ENCODE measurements around the gene ABR. TPM values are rescaled to one million over a fixed set of nuclear protein-coding genes. Genes with fewer than 3 reads are reported as not detected.

The ABR gene
- total and polyA plus RNA-seq, 4 experiments from 2014 or later, result 7.2 to 157 (median 86.1) TPM

DNA sequence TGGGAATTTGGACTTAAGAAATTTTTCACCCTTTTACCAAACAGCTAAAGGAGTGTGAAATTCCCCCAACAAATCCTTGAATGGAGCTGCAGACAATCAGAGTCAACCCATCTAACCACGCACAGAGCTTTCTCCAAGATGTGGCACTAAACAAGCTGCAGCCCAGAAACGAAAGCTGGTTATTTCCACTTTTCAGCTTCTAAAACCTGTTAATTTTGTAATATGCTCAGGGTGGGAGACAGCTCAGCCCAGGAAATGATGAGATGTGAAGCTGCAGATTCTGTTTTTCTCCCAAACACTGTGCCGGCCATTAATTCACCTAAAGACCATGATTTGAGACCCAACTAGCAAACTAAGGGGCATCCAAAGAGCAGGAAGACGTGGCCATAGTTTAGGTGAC is 33.2 kb upstream of the ABR start:
- intact Hi-C loops (cut with micrococcal nuclease), result no loop called here
- Histone ChIP-seq H3K4me3 (ENCODE audit: low read length in 2 of 2) (no peak overlapping the region), H3K27me3 (ENCODE audit: insufficient read depth, low read length) (no peaks in the 10 kb centered on the region), H3K27ac (ENCODE audit: low read depth, low read length) (no peak overlapping the region), H3K4me1 (ENCODE audit: insufficient read depth, low read length) (no peaks in the 10 kb centered on the region), H3K36me3 (ENCODE audit: insufficient read depth, low read length) (no peaks in the 10 kb centered on the region), H3K9me3 (ENCODE audit: control insufficient read depth in 1 of 2, low read length in 2 of 2) (no peaks in the 10 kb centered on the region)
- no peak overlapping the region for H3K4me3 Mint-ChIP-seq
- peaks cover 0 to 7% of the 10 kb centered on the region in 2 donors for H3K27me3 Mint-ChIP-seq
- no peak overlapping the region for H3K27ac Mint-ChIP-seq
- H3K36me3 Mint-ChIP-seq, result no peaks in the 10 kb centered on the region
- ChIA-PET CTCF (ENCODE audit: partially characterized antibody) (interaction anchor here (1.1 kb wide), 1 partner anchor 90 kb away, joined by 3 read pairs; no protein-coding TSS in a partner anchor), POLR2A (ENCODE audit: partially characterized antibody) (no interaction called here)
- DNase-seq, result no peak
- H3K9me3 Mint-ChIP-seq, result no peaks in the 10 kb centered on the region
- H3K4me1 Mint-ChIP-seq, result peaks cover 0 to 2% (median 0%) of the 10 kb centered on the region in 4 donors

DNA sequence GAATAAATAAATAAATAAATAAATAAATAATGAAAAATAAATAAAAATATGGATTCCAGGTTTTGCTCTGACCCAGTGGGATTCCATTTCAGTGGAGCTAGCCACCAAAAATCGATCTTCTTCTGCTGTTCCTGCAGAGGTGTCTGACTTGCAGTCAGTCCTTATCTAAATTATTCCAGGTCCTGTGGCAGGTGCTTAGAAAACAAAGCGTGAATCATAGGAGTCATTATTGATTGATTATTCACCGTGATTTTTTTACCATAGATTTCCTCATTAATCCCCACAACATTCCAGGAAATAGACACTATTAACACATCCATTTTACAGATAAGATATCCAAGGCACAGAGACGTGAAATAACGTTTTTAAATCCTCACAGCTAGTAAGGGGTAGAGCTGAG is 31.5 kb upstream of the ABR start:
- Histone ChIP-seq H3K4me3 (ENCODE audit: low read length in 2 of 2) (no peak overlapping the region), H3K27me3 (ENCODE audit: insufficient read depth, low read length) (no peaks in the 10 kb centered on the region), H3K4me1 (ENCODE audit: insufficient read depth, low read length) (no peaks in the 10 kb centered on the region), H3K9me3 (ENCODE audit: control insufficient read depth in 1 of 2, low read length in 2 of 2) (no peaks in the 10 kb centered on the region), H3K27ac (ENCODE audit: low read depth, low read length) (no peak overlapping the region), H3K36me3 (ENCODE audit: insufficient read depth, low read length) (no peaks in the 10 kb centered on the region)
- H3K36me3 Mint-ChIP-seq, result no peaks in the 10 kb centered on the region
- no peak overlapping the region for H3K4me3 Mint-ChIP-seq
- peaks cover 0 to 5% of the 10 kb centered on the region in 2 donors for H3K27me3 Mint-ChIP-seq
- ChIA-PET POLR2A (ENCODE audit: partially characterized antibody) (no interaction called here), CTCF (ENCODE audit: partially characterized antibody) (no interaction called here)
- no peaks in the 10 kb centered on the region for H3K9me3 Mint-ChIP-seq
- H3K4me1 Mint-ChIP-seq, result peaks cover 0 to 2% (median 0%) of the 10 kb centered on the region in 4 donors
- intact Hi-C loops (cut with micrococcal nuclease), result no loop called here
- no peak overlapping the region for H3K27ac Mint-ChIP-seq
- no peak for DNase-seq

DNA sequence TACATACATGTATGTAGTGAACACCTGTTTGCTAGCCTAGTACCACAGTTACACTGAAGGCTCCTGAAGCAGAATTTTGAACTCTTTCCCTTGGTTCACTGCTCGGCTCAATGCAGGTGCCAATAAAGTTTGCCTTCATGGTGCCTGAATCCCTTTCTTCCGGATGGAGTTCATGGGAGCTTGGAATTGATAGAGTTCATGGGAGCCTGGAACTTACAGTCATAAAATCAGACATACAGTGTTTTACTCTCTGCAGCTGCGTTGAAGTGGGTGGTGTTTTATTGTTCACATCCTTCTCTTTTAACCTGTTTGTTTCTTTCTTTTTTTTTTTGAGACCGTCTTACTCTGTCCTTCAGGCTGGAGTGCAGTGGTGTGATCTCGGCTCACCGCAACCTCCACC is 29.2 kb upstream of the ABR start:
- Histone ChIP-seq H3K4me3 (ENCODE audit: low read length in 2 of 2) (no peak overlapping the region), H3K27ac (ENCODE audit: low read depth, low read length) (no peak overlapping the region), H3K36me3 (ENCODE audit: insufficient read depth, low read length) (no peaks in the 10 kb centered on the region), H3K9me3 (ENCODE audit: control insufficient read depth in 1 of 2, low read length in 2 of 2) (no peaks in the 10 kb centered on the region), H3K4me1 (ENCODE audit: insufficient read depth, low read length) (no peaks in the 10 kb centered on the region), H3K27me3 (ENCODE audit: insufficient read depth, low read length) (no peaks in the 10 kb centered on the region)
- Mint-ChIP-seq H3K27me3 (peaks cover 0 to 5% of the 10 kb centered on the region in 2 donors), H3K36me3 (no peaks in the 10 kb centered on the region), H3K27ac (no peak overlapping the region), H3K4me3 (no peak overlapping the region), H3K4me1 (peaks cover 0 to 4% (median under 1%) of the 10 kb centered on the region in 4 donors), H3K9me3 (peaks cover 0 to 3% (median 0%) of the 10 kb centered on the region in 8 donors)
- no peak for DNase-seq
- ChIA-PET CTCF (ENCODE audit: partially characterized antibody) (no interaction called here), POLR2A (ENCODE audit: partially characterized antibody) (no interaction called here)
- intact Hi-C loops (cut with micrococcal nuclease), result no loop called here

DNA sequence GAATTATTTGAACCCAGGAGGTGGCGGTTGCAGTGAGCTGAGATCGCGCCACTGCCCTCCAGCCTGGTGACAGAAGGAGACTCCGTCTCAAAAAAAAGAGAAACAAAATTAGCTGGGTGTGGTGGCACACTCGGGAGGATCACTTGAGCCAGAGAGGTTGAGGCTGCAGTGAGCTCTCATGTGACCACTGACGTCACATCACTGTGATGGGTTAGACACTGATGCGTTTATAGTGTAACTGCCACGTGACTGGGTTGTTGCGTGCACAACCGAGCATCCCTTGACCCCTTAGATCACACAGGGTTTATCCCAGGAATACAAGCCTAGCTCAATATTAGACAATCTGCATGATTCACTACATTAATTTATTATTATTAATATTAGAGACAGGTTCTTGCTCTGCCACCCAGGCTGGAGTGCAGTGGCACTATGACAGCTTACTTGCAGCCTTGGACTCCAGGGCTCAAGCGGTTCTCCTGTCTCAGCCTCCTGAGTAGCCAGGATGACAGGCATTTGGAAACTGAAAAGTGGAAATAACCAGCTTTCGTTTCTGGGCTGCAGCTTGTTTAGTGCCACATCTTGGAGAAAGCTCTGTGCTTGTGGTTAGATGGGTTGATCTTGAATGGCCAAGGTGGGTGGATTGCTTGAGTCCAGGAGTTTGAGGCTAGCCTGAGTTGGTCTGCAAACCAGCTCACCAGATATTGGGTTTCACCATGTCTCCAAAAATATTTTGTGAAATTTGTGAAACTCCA is 26.4 kb upstream of the ABR start:
- DNase-seq, result no peak
- intact Hi-C loops (cut with micrococcal nuclease), result no loop called here
- H3K27me3 Mint-ChIP-seq, result peaks cover 0 to 3% of the 10 kb centered on the region in 2 donors

DNA sequence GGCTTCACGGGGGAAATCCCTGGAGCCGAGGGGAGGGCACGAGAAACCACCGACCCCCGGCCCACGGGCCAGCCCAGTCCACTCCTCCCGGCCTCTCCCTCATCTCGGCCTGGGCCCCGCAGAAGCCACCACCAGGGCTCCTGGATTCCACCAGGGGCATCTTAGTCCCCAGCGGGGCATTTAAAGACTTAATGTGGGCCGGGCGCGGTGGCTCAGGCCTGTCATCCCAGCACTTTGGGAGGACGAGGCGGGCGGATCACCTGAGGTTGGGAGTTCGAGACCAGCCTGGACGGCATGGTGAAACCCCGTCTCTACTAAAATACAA is 24.1 kb upstream of the ABR start:
- ChIA-PET CTCF (ENCODE audit: partially characterized antibody) (no interaction called here), POLR2A (ENCODE audit: partially characterized antibody) (no interaction called here)
- peak overlapping the region in 5 of 8 donors; percentile 20 to 57 (median 43) for H3K4me3 Mint-ChIP-seq
- H3K9me3 ChIP-seq (ENCODE audit: control insufficient read depth in 1 of 2, low read length in 2 of 2), result no peaks in the 10 kb centered on the region
- no peaks in the 10 kb centered on the region for H3K36me3 ChIP-seq (ENCODE audit: insufficient read depth, low read length)
- intact Hi-C loops (cut with micrococcal nuclease), result no loop called here
- H3K27me3 ChIP-seq (ENCODE audit: insufficient read depth, low read length), result no peaks in the 10 kb centered on the region
- H3K4me1 ChIP-seq (ENCODE audit: insufficient read depth, low read length), result peaks cover 39% of the 10 kb centered on the region
- H3K4me3 ChIP-seq (ENCODE audit: low read length in 2 of 2), result no peak overlapping the region
- H3K4me1 Mint-ChIP-seq, result peaks cover 19 to 33% (median 26%) of the 10 kb centered on the region in 4 donors
- H3K36me3 Mint-ChIP-seq, result no peaks in the 10 kb centered on the region
- H3K27ac ChIP-seq (ENCODE audit: low read depth, low read length), result no peak overlapping the region
- peak overlapping the region in 2 of 7 donors; percentile 75 to 79 for H3K27ac Mint-ChIP-seq
- DNase-seq, result no peak
- H3K9me3 Mint-ChIP-seq, result peaks cover 0 to 3% (median 0%) of the 10 kb centered on the region in 8 donors
- no peaks in the 10 kb centered on the region for H3K27me3 Mint-ChIP-seq

More for the DNA sequence above, 26.4 kb upstream of the ABR start:
- Mint-ChIP-seq H3K4me1 (peaks cover 9 to 18% (median 12%) of the 10 kb centered on the region in 4 donors), H3K27ac (no peak overlapping the region), H3K9me3 (peaks cover 0 to 3% (median 0%) of the 10 kb centered on the region in 8 donors), H3K4me3 (no peak overlapping the region), H3K36me3 (no peaks in the 10 kb centered on the region)
- CTCF ChIA-PET (ENCODE audit: partially characterized antibody), result interaction anchor here (1.1 to 2.2 kb wide), 2 partner anchors 18 to 20 kb away, joined by 4 to 9 read pairs; no protein-coding TSS in a partner anchor
- Histone ChIP-seq H3K4me3 (ENCODE audit: low read length in 2 of 2) (no peak overlapping the region), H3K4me1 (ENCODE audit: insufficient read depth, low read length) (peaks cover 19% of the 10 kb centered on the region), H3K36me3 (ENCODE audit: insufficient read depth, low read length) (no peaks in the 10 kb centered on the region), H3K27me3 (ENCODE audit: insufficient read depth, low read length) (no peaks in the 10 kb centered on the region), H3K9me3 (ENCODE audit: control insufficient read depth in 1 of 2, low read length in 2 of 2) (no peaks in the 10 kb centered on the region), H3K27ac (ENCODE audit: low read depth, low read length) (no peak overlapping the region)
- POLR2A ChIA-PET (ENCODE audit: partially characterized antibody), result no interaction called here

DNA sequence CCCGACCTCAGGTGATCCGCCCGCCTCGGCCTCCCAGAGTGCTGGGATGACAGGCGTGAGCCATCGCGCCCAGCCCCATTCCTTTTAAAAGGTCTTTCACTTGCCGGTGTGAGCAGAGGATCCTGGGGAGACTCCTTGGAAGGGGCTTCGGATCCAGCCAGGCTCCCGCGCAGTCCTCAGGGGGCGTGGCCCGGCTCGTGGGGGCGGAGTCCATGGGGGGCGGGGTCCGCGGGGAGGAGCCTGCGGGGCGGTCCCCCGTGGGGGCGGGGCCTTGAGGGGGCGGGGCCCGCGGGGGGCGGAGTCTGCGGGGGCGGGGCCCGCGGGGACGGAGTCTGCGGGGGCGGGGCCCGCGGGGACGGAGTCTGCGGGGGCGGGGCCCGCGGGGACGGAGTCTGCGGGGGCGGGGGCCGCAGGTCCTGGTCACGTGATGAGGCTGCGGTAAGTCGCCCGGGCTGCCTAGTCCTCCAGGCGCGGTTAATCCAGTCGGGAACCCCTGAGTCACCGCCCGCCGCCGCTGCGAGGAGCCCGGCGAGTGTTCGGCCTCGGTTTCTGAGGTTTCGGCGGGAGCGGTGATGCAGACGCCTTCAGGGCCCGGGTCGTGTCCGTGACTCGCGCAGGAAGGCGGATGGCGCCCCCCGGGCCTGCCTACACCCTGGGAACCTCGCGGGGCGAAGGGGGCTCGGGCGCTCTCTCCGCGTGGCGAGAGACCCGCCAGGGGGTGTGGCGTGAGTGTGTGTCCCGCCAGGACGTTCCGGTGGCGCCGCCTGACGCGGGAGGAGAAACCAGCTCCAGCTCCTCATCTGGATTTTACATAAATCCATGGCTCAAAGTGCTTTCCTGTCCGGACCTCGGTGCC is 23.6 kb upstream of the ABR start:
- peak; percentile 29 to 80 (median 47) for DNase-seq
- H3K27me3 Mint-ChIP-seq, result no peaks in the 10 kb centered on the region
- intact Hi-C loops (cut with micrococcal nuclease), result no loop called here
- ChIA-PET POLR2A (ENCODE audit: partially characterized antibody) (no interaction called here), CTCF (ENCODE audit: partially characterized antibody) (interaction anchor here (4.0 kb wide), 1 partner anchor 16 kb away, joined by 23 read pairs; no protein-coding TSS in a partner anchor)
- peaks cover 0 to 3% (median 0%) of the 10 kb centered on the region in 8 donors for H3K9me3 Mint-ChIP-seq
- peak overlapping the region in 2 of 8 donors; percentile 43 to 54 for H3K4me3 Mint-ChIP-seq
- no peaks in the 10 kb centered on the region for H3K27me3 ChIP-seq (ENCODE audit: insufficient read depth, low read length)
- H3K36me3 ChIP-seq (ENCODE audit: insufficient read depth, low read length), result no peaks in the 10 kb centered on the region
- H3K9me3 ChIP-seq (ENCODE audit: control insufficient read depth in 1 of 2, low read length in 2 of 2), result no peaks in the 10 kb centered on the region
- no peak overlapping the region for H3K27ac ChIP-seq (ENCODE audit: low read depth, low read length)
- H3K4me1 ChIP-seq (ENCODE audit: insufficient read depth, low read length), result peaks cover 45% of the 10 kb centered on the region
- H3K27ac Mint-ChIP-seq, result peak overlapping the region in 1 of 7 donors; percentile 78
- no peak overlapping the region for H3K4me3 ChIP-seq (ENCODE audit: low read length in 2 of 2)
- H3K4me1 Mint-ChIP-seq, result peaks cover 19 to 36% (median 29%) of the 10 kb centered on the region in 4 donors
- no peaks in the 10 kb centered on the region for H3K36me3 Mint-ChIP-seq

DNA sequence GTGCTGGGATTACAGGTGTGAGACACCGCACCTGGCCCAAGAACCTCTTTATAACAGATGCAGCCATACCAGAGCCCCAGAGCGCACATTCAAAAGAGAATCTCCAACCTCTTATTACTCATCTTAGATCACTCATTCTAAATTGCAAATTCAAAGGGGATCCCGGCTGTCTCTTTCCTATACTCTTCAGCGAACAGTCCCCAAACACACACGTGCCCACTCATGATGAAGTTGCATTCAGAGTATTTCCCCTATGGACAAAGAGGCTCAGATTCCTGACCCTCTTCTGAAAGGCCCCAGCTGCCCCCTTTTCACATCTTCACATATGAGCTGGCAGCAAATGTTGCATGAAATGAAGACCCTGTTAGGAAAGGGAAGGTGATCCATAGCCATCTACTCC is 22.5 kb upstream of the ABR start:
- Mint-ChIP-seq H3K4me3 (peak overlapping the region in 5 of 8 donors; percentile 31 to 78 (median 65)), H3K36me3 (no peaks in the 10 kb centered on the region), H3K4me1 (peaks cover 29 to 46% (median 40%) of the 10 kb centered on the region in 4 donors), H3K9me3 (peaks cover 0 to 3% (median 0%) of the 10 kb centered on the region in 8 donors), H3K27me3 (no peaks in the 10 kb centered on the region), H3K27ac (peak overlapping the region in 4 of 7 donors; percentile 55 to 78 (median 59))
- ChIA-PET CTCF (ENCODE audit: partially characterized antibody) (interaction anchor here (2.0 to 4.0 kb wide), 2 partner anchors 15 to 80 kb away, joined by 6 to 23 read pairs; no protein-coding TSS in a partner anchor), POLR2A (ENCODE audit: partially characterized antibody) (interaction anchor here (1.6 kb wide), 1 partner anchor 15 kb away, joined by 9 read pairs; no protein-coding TSS in a partner anchor)
- intact Hi-C loops (cut with micrococcal nuclease), result no loop called here
- DNase-seq, result no peak
- Histone ChIP-seq H3K36me3 (ENCODE audit: insufficient read depth, low read length) (no peaks in the 10 kb centered on the region), H3K4me3 (ENCODE audit: low read length in 2 of 2) (no peak overlapping the region), H3K27me3 (ENCODE audit: insufficient read depth, low read length) (no peaks in the 10 kb centered on the region), H3K9me3 (ENCODE audit: control insufficient read depth in 1 of 2, low read length in 2 of 2) (no peaks in the 10 kb centered on the region), H3K27ac (ENCODE audit: low read depth, low read length) (no peak overlapping the region), H3K4me1 (ENCODE audit: insufficient read depth, low read length) (peaks cover 56% of the 10 kb centered on the region)
